Immature natural killer cell (primary cell): ENCODE measurements around the gene KIF26B. TPM values are rescaled to one million over a fixed set of nuclear protein-coding genes. Genes with fewer than 3 reads are reported as not detected.

ENCODE experiments used
- DNase-seq, 3 donors: peaks; one replicate each; pipeline ENCODE4 v3.0.0; 2022; ENCODE audit warnings: mixed read lengths in 1 of 3
- H3K27ac Mint-ChIP-seq, 6 donors: one replicate each; pipeline ENCODE4 v1.8.0; 2020; ENCODE audit warnings: mixed read lengths in 6 of 6, mild to moderate bottlenecking in 5 of 6, inconsistent platforms in 4 of 6, moderate library complexity in 3 of 6
- H3K27me3 Mint-ChIP-seq, 3 donors: one replicate each; pipeline ENCODE4 v1.8.0; 2020 to 2021; ENCODE audit warnings: low read depth in 3 of 3, mild to moderate bottlenecking in 3 of 3, mixed read lengths in 3 of 3, moderate library complexity in 3 of 3, inconsistent platforms in 1 of 3
- H3K36me3 Mint-ChIP-seq, 3 donors: one replicate each; pipeline ENCODE4 v1.8.0; 2020; ENCODE audit warnings: mixed read lengths in 3 of 3, inconsistent platforms in 2 of 3, mild to moderate bottlenecking in 2 of 3
- H3K4me1 Mint-ChIP-seq, 2 donors: one replicate each; pipeline ENCODE4 v1.8.0; 2020; ENCODE audit warnings: inconsistent platforms in 2 of 2, mild to moderate bottlenecking in 2 of 2, mixed read lengths in 2 of 2, moderate library complexity in 1 of 2
- H3K4me3 Mint-ChIP-seq, 5 donors: one replicate each; pipeline ENCODE4 v1.8.0; 2020; ENCODE audit warnings: mild to moderate bottlenecking in 5 of 5, mixed read lengths in 5 of 5, inconsistent platforms in 3 of 5, moderate library complexity in 3 of 5
- H3K9me3 Mint-ChIP-seq, 6 donors: one replicate each; pipeline ENCODE4 v1.8.0; 2020; ENCODE audit warnings: mild to moderate bottlenecking in 6 of 6, mixed read lengths in 6 of 6, inconsistent platforms in 4 of 6, moderate library complexity in 3 of 6
- polyA plus RNA-seq, 3 donors: library from polyadenylated mRNA; unstranded; fragments of 300-500 nt; fragmentation: Illumina TruSeq; gene quantifications; one replicate each; pipeline ENCODE4 v1.2.3, GENCODE V29; 2021

KIF26B gene
- polyA plus RNA-seq, 3 donors from 2014 or later, result 0.07 to 0.39 TPM; not detected in 1

DNA sequence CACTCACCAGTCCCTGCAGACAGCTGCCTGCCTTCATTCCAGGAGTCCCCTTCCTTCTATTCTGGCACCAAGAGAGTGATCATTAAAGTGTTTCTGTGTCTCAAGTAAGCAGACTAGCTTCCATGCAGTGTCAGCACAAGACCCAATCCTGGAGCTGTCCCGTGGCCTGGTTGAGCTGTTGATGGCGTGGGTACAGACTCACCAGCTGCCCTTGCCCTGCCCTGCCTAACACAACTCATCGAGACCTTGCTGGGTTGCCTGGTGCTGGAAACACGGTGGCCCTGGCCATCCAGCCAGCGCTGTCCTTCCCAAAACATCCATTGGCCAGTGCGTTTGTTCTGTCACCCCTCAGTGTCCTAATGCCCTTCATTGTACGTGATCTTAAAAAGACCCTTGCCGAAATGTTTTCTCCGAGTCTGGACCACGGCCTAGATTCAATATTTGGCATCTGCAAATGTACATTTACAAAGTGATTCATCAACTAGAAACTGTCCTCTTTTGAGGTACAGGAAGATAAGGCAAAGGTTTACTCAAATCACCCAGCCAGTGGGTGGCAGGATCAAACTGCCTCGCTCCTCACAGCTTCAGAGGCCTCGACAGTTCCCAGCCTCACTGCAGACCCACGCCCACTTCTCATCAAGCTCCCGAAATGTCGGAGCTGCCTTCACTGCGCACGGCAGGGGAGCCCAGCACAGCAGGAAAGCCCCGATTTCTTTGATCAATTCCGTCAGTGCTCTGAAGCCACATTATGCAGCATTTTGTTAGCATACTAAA lies 494.2 kb downstream of the KIF26B start:
- Mint-ChIP-seq H3K27ac (no peak overlapping the region), H3K4me1 (peaks cover 4 to 7% of the 10 kb centered on the region in 2 donors), H3K36me3 (peaks cover 0 to 3% (median 2%) of the 10 kb centered on the region in 3 donors), H3K4me3 (peak overlapping the region in 1 of 5 donors; percentile 65), H3K9me3 (peaks cover 0 to 7% (median under 1%) of the 10 kb centered on the region in 6 donors), H3K27me3 (peaks cover 3 to 16% (median 6%) of the 10 kb centered on the region in 3 donors)
- peak in 1 of 3 donors; percentile 0 for DNase-seq

DNA sequence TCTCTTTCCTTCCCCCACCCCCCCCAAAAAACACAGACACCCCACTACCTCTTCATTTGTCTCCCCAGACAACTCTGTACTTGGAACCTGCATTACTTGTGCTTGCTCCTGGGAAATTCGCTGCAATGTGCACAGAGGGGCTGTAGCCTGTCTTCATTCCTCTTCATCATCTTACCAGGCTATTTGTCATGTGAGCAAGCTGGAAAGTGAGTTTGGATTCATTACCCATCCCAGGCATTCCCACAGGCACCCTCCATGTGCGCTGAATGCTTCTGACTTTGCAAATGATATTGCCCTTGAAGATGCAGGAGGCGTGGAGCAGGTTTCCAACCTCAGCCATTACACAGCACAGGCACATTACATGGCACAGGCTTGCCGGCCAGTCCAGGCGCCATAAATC lies 494.9 kb downstream of the KIF26B start:
- Mint-ChIP-seq H3K27me3 (peaks cover 2 to 12% (median 6%) of the 10 kb centered on the region in 3 donors), H3K4me3 (no peak overlapping the region), H3K4me1 (peaks cover 4 to 7% of the 10 kb centered on the region in 2 donors), H3K36me3 (peaks cover 0 to 3% (median 0%) of the 10 kb centered on the region in 3 donors), H3K27ac (peak overlapping the region in 1 of 6 donors; percentile 39), H3K9me3 (peaks cover 0 to 2% (median 0%) of the 10 kb centered on the region in 6 donors)
- no peak for DNase-seq

DNA sequence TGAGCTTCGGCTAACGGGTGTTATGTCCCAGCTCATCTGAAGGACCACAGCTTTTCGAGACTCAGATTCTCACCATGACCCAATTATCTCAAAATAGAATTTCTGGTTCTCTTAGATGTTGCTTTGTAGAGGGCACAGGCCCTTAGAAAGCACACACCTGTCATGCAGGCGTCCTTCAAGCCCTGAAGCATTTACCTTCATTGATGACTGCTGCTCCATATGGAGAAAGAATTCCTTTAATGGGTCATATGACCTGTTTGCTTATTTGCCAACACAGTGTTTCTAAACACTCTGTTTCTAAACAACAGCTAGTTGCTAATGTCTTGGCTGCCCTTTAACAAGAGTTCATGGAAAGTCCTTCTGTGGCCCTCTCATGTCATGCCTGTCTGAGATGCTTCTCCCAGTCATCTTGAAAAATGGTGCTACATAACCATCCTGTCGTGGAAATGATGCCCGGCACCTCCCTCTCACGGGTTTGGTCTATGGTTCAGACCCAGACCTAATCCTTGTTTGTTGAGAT lies 495.7 kb downstream of the KIF26B start:
- no peak for DNase-seq
- Mint-ChIP-seq H3K27ac (peak overlapping the region in 1 of 6 donors; percentile 57), H3K4me3 (no peak overlapping the region), H3K27me3 (peaks cover 2 to 6% (median 6%) of the 10 kb centered on the region in 3 donors), H3K9me3 (no peaks in the 10 kb centered on the region), H3K4me1 (peaks cover 4 to 7% of the 10 kb centered on the region in 2 donors), H3K36me3 (peaks cover 0 to 3% (median 0%) of the 10 kb centered on the region in 3 donors)

DNA sequence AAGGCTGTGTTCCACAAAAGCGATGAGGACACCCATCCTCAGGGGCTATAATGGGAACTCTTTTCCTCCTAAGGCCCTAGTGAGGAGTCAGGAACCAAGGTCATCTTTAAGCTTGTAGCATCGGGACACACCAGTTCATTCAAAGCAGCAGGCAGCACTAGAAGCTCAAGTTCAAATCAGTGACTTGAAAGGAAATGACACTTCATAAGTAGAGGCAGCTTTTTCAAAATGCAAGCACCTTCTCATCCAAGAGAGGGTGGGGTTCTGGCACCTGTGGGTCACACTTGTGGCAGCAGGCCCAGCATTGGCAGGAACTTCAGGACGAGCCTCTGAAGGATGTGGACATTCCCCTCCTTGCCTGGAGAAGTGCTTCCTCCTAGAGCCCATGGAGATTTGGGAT lies 496.3 kb downstream of the KIF26B start:
- Mint-ChIP-seq H3K4me1 (peaks cover 4 to 7% of the 10 kb centered on the region in 2 donors), H3K27me3 (peaks cover 2 to 5% (median 4%) of the 10 kb centered on the region in 3 donors), H3K36me3 (peaks cover 0 to 3% (median 0%) of the 10 kb centered on the region in 3 donors), H3K9me3 (no peaks in the 10 kb centered on the region), H3K27ac (peak overlapping the region in 1 of 6 donors; percentile 57), H3K4me3 (no peak overlapping the region)
- DNase-seq, result no peak

DNA sequence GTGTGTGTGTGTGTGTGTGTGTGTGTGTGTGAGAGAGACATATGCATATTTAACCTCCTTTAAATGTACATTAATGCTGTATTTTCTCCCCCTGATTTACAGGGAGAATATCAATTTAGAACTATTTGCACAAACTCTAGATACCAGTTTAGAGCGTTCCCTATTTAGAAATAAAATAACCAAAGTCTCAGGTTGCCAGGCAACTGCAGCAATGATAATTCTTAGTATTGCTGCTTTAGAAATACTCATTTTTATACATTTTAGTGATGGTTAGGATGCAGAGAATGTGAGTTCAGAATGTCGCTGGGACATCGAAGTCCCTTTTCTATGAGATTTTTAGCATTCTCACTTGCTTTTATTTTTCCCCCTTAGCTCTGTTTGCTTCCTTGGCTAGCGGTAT lies 497.3 kb downstream of the KIF26B start:
- Mint-ChIP-seq H3K27ac (no peak overlapping the region), H3K9me3 (no peaks in the 10 kb centered on the region), H3K4me1 (peaks cover 4 to 7% of the 10 kb centered on the region in 2 donors), H3K27me3 (peaks cover 2 to 5% (median 4%) of the 10 kb centered on the region in 3 donors), H3K36me3 (peaks cover 0 to 3% (median 0%) of the 10 kb centered on the region in 3 donors), H3K4me3 (no peak overlapping the region)
- no peak for DNase-seq

DNA sequence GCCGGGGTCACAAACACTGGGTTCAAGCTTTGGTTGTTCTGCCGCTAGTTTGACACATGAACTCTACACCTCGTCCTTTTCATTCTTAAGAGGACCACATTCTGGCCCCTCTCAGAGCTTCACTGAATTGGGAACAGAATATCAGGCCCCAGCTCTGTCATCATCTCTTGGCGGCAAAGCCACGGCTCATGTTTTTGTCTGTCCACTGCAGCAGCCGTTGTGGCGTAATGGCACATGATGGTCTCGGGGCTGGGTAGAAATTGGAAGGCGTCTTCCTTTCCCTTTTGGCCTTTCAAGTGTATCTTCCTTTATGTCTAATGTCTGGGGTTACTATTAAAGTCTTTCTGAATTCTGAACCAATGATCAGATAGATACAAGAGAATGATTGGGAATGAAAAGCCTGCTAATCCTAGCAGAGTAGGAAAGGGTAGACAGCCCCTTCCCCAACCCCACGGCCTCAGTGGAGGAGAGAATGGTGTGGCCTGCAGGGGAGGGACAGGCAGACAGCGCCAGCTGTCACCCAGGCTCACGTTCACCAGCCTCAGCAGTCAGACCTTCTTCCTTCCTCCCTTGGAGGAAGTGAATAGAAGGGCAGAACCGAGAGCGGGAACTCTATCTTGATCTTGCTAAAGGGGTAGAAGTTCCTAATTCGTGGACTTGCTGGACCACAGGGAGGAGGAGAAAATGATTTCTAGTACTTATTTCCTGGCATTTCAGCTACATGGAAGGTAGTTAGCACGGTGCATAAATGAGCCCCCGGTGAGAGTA lies 498.1 kb downstream of the KIF26B start:
- DNase-seq, result no peak
- Mint-ChIP-seq H3K36me3 (peaks cover 0 to 2% (median 0%) of the 10 kb centered on the region in 3 donors), H3K9me3 (no peaks in the 10 kb centered on the region), H3K4me1 (peaks cover 4 to 7% of the 10 kb centered on the region in 2 donors), H3K4me3 (no peak overlapping the region), H3K27me3 (peaks cover 2 to 5% (median 2%) of the 10 kb centered on the region in 3 donors), H3K27ac (no peak overlapping the region)

DNA sequence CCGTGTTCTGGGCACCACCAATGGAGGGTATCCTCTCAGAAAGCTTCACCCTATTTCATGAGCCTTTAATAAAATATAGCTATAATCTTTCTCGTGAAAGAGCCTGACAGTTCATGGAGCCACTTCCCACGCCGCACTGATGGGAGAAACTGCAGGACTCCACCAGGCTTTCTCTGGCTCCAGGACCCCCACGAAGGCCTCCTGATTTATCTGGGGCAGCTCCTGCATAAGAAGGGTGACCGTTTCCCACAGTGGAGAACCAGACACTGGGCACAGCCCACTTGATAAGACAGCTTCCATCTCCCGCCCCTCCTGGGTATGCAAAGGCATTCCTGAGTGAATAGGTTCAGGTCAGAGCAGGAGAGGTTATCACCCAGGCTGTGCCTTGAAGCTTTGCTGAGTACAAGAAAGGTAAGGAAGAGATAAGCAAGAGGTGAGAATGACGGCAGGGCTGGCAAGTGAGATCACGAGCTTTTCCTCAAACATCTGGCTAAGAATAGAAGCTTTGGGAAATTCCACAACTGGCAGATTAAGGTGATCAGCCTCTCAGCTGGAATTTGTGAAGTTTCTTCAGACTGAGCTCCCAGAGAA lies 499.8 kb downstream of the KIF26B start:
- Mint-ChIP-seq H3K4me3 (no peak overlapping the region), H3K4me1 (peaks cover 0 to under 1% of the 10 kb centered on the region in 2 donors), H3K27me3 (peaks cover 0 to 3% (median 2%) of the 10 kb centered on the region in 3 donors), H3K27ac (no peak overlapping the region), H3K36me3 (no peaks in the 10 kb centered on the region), H3K9me3 (no peaks in the 10 kb centered on the region)
- DNase-seq, result no peak

DNA sequence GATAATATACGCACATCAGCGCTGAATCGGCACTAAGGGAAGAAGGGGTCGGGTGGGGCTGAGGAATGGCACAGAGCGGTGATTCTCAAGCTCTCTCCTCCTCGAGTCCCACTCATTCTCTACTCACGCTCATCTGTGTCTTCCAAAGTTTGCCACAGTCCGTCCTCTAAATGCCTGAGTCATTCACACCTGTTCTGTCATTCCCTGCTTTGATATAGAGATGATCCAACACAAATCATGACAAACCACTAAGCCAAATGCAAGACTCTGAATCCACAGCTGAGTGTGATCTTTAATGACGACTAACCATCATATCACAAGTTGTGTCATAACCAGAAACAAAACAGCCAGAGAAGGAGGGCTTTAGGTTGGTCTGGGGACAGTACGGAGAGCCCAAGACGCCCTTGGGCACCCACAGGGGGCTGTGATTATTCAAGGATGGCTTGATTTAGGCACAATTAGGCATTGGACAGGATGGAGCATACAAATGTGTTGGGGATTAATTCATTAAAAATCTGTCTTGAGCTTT lies 501.5 kb downstream of the KIF26B start:
- no peak overlapping the region for H3K27ac Mint-ChIP-seq
- no peaks in the 10 kb centered on the region for H3K4me1 Mint-ChIP-seq
- H3K9me3 Mint-ChIP-seq, result no peaks in the 10 kb centered on the region
- H3K27me3 Mint-ChIP-seq, result peaks cover 0 to 3% (median 2%) of the 10 kb centered on the region in 3 donors
- DNase-seq, result no peak
- no peak overlapping the region for H3K4me3 Mint-ChIP-seq
- no peaks in the 10 kb centered on the region for H3K36me3 Mint-ChIP-seq

DNA sequence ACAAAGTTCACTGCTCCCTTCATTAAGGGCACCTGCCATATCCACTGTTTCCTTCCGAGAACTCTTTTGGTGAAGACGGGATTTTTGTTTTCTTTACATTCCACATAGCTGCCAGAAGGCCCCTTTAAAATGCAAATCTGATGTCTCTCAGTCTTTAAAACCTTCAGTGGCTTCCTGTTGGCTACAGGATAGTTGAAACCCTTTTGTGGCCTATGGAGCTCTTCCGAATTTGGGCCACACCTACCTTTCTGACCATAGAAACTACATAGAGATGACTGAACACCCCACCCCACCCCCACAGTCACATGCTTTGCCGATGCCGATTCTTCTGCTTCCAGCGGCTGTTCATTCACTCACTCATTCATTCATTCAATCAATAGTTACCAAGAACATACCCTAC lies 502.6 kb downstream of the KIF26B start:
- no peaks in the 10 kb centered on the region for H3K4me1 Mint-ChIP-seq
- no peak overlapping the region for H3K27ac Mint-ChIP-seq
- peaks cover 0 to 3% (median 2%) of the 10 kb centered on the region in 3 donors for H3K27me3 Mint-ChIP-seq
- no peaks in the 10 kb centered on the region for H3K9me3 Mint-ChIP-seq
- H3K36me3 Mint-ChIP-seq, result no peaks in the 10 kb centered on the region
- DNase-seq, result no peak
- H3K4me3 Mint-ChIP-seq, result no peak overlapping the region

DNA sequence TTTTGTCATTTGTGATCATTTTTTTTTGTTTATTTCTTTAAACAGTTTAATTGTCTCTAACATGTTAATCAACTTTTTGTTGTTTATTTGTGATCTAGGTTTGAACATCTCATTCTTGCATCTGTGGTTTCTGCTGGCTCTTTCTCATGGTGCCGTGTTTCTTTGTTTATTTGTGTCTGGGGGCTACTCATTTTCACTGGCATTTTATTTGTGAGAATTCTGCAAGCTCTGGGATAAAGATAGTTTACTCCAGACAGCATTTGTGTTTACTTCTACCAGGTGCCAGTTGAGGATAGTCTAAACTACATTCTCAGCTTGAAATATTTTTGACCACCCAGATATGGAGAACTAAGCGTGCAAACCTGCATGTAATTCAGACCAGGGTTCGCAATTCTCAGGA lies 508.6 kb downstream of the KIF26B start:
- H3K27me3 Mint-ChIP-seq, result peaks cover 0 to 1% (median 1%) of the 10 kb centered on the region in 3 donors
- no peaks in the 10 kb centered on the region for H3K9me3 Mint-ChIP-seq
- DNase-seq, result no peak
- H3K4me1 Mint-ChIP-seq, result no peaks in the 10 kb centered on the region
- H3K27ac Mint-ChIP-seq, result no peak overlapping the region
- H3K36me3 Mint-ChIP-seq, result no peaks in the 10 kb centered on the region
- no peak overlapping the region for H3K4me3 Mint-ChIP-seq

DNA sequence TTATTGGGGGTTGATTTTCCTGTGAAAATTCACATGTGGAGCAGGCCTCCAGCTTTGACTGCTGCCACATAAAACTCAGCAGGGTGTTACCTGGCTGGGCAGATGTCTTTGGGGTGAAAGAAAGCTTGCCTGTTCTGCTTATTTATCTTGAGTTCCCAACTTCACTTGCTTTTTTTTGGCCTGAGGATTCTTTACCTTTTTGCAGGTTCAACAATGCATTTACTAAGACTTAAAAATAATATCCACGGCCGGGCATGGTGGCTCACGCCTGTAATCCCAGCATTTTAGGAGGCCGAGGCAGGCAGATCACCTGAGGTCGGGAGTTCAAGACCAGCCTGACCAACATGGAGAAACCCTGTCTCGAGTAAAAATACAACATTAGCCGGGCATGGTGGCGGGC lies 509.1 kb downstream of the KIF26B start:
- H3K4me3 Mint-ChIP-seq, result no peak overlapping the region
- DNase-seq, result no peak
- no peaks in the 10 kb centered on the region for H3K4me1 Mint-ChIP-seq
- peaks cover 0 to 3% (median 1%) of the 10 kb centered on the region in 3 donors for H3K27me3 Mint-ChIP-seq
- H3K36me3 Mint-ChIP-seq, result no peaks in the 10 kb centered on the region
- no peak overlapping the region for H3K27ac Mint-ChIP-seq
- H3K9me3 Mint-ChIP-seq, result no peaks in the 10 kb centered on the region

DNA sequence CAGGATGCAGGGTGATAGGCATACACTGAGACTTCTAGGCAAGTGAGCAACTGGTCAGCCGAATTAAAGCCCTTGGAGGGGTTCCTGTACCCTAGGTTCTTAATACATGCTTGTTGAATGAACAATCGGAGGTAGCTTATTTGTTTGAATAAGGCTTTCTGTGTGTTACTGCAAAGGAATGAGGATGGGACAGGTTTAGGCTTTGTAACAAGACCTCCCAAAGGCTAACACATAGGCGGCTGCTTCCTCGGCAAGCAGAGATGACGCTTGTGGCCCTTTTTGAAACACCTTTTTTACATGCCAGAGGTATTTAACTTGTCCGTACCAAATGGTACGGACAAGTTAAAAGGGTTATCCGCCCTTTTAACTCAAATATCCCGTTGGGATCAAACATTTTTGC lies 511.6 kb downstream of the KIF26B start:
- peaks cover 0 to 6% (median 1%) of the 10 kb centered on the region in 3 donors for H3K27me3 Mint-ChIP-seq

DNA sequence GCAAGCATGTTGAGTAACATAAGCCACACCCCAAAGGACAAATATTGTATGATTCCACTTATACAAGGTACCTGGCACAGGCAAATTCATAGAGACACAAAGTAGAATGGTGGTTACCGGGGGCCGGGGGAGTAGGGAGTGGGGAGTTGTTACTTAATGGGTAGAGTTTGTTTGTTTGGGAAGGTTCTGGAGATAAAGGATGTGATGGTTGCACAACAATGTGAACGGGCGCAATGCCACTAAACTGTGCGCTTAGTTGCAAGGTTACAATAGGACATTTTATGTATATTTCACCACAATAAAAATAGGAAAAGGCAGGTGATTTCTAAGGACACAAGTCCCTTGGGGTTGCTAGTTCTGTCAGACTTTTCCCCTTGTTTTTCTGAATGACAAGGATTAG lies 516.6 kb downstream of the KIF26B start:
- H3K27ac Mint-ChIP-seq, result no peak overlapping the region
- peaks cover 0 to 6% (median 0%) of the 10 kb centered on the region in 3 donors for H3K27me3 Mint-ChIP-seq
- H3K4me1 Mint-ChIP-seq, result no peaks in the 10 kb centered on the region
- no peaks in the 10 kb centered on the region for H3K36me3 Mint-ChIP-seq
- no peak overlapping the region for H3K4me3 Mint-ChIP-seq
- DNase-seq, result no peak
- no peaks in the 10 kb centered on the region for H3K9me3 Mint-ChIP-seq

More for the DNA sequence above, 511.6 kb downstream of the KIF26B start:
- DNase-seq, result no peak
- H3K9me3 Mint-ChIP-seq, result no peaks in the 10 kb centered on the region
- H3K4me3 Mint-ChIP-seq, result no peak overlapping the region
- H3K4me1 Mint-ChIP-seq, result no peaks in the 10 kb centered on the region
- no peaks in the 10 kb centered on the region for H3K36me3 Mint-ChIP-seq
- no peak overlapping the region for H3K27ac Mint-ChIP-seq
